Smooth muscle cell (in vitro differentiated cells): ENCODE data around the gene ZNF74. TPM values are rescaled to one million over a fixed set of nuclear protein-coding genes. Genes with fewer than 3 reads are reported as not detected.

Source experiments
- DNase-seq: peaks from one replicate; lab custom pipeline; 2025; ENCODE audit not compliant: unreplicated experiment; lab: John Stamatoyannopoulos, UW
- H2AFZ ChIP-seq: fragments of 200-600 bp; sonication (generic); 2 replicates; pipeline ENCODE4 v1.6.0; 2016; ENCODE audit warnings: antibody characterized with exemption, low read depth, mild to moderate bottlenecking
- H3F3A ChIP-seq: fragments of 200-600 bp; sonication (generic); 2 replicates; pipeline ENCODE4 v1.6.0; 2017; ENCODE audit warnings: antibody characterized with exemption, low read depth
- H3K27ac ChIP-seq: fragments of 200-600 bp; sonication (generic); 2 replicates; pipeline ENCODE4 v1.5.1; 2016; ENCODE audit warnings: low read depth, mild to moderate bottlenecking
- H3K27me3 ChIP-seq: fragments of 200-600 bp; sonication (generic); 2 replicates; pipeline ENCODE4 v1.6.1; 2016; ENCODE audit warnings: low read depth, mild to moderate bottlenecking
- H3K36me3 ChIP-seq: fragments of 200-600 bp; sonication (generic); 2 replicates; pipeline ENCODE4 v1.5.1; 2016; ENCODE audit warnings: low read depth
- H3K4me1 ChIP-seq: fragments of 200-600 bp; sonication (generic); 2 replicates; pipeline ENCODE4 v1.5.1; 2016; ENCODE audit warnings: low read depth
- H3K4me2 ChIP-seq: fragments of 200-600 bp; sonication (generic); 2 replicates; pipeline ENCODE4 v1.6.0; 2016; ENCODE audit warnings: mild to moderate bottlenecking
- H3K4me3 ChIP-seq: fragments of 200-600 bp; sonication (generic); 2 replicates; pipeline ENCODE4 v1.5.1; 2016; ENCODE audit warnings: mild to moderate bottlenecking
- H3K79me2 ChIP-seq: fragments of 200-600 bp; sonication (generic); 2 replicates; pipeline ENCODE4 v1.6.0; 2016; ENCODE audit warnings: low read depth, mild to moderate bottlenecking
- H3K9ac ChIP-seq: fragments of 200-600 bp; sonication (generic); 2 replicates; pipeline ENCODE4 v1.6.0; 2016; ENCODE audit warnings: low read depth
- H3K9me3 ChIP-seq: fragments of 200-600 bp; sonication (generic); replicated peaks from 2 replicates; pipeline ENCODE4 v1.5.1; 2016; ENCODE audit warnings: low read depth
- H4K20me1 ChIP-seq: fragments of 200-600 bp; sonication (generic); 2 replicates; pipeline ENCODE4 v1.6.0; 2016; ENCODE audit warnings: low read depth
- CTCF ChIP-seq: fragments of 200-600 bp; sonication (generic); IDR thresholded peaks from 2 replicates; pipeline ENCODE4 v1.5.1; 2017; ENCODE audit warnings: borderline replicate concordance, mild to moderate bottlenecking, antibody characterized with exemption; ENCODE audit not compliant: insufficient read depth, poor library complexity, severe bottlenecking
- WGBS: methylation state at CpG from one replicate; pipeline ENCODE4 v1.1.7; 2016; ENCODE audit warnings: low lambda C conversion rate; 5-methylcytosine and 5-hydroxymethylcytosine counted together
- polyA plus RNA-seq: library from polyadenylated mRNA; unstranded; fragments of >200 nt; fragmentation: Nextera tagmentation; extraction: Ambion mirVana; gene quantifications from 2 replicates; pipeline ENCODE4 v1.2.1, GENCODE V29; 2016
- total RNA-seq: library from RNA; depleted of rRNA; stranded (reverse); fragments of >200 nt; gene quantifications from 2 replicates; pipeline ENCODE4 v1.2.3, GENCODE V29; 2014

ZNF74 gene
- total and polyA plus RNA-seq, 2 experiments from 2014 or later = 11.8 to 14.3 TPM

- H3K9ac ChIP-seq = no peak overlapping the region
- H2AFZ ChIP-seq = no peak overlapping the region
- WGBS = 70% methylated on average over 13 of the region's 13 CpGs
- H3K79me2 ChIP-seq = peaks cover 35% of the 10 kb centered on the region
- H3K4me1 ChIP-seq = peaks cover 12% of the 10 kb centered on the region
- peaks cover 26% of the 10 kb centered on the region for H4K20me1 ChIP-seq
- no peak for TF ChIP-seq CTCF
- peak overlapping the region; percentile 100 for H3K4me2 ChIP-seq
- peaks cover 10% of the 10 kb centered on the region for H3F3A ChIP-seq
- no peak overlapping the region for H3K27ac ChIP-seq
- peak overlapping the region; percentile 67 for H3K4me3 ChIP-seq
- H3K9me3 ChIP-seq = no peaks in the 10 kb centered on the region
- no peaks in the 10 kb centered on the region for H3K36me3 ChIP-seq
- H3K27me3 ChIP-seq = no peaks in the 10 kb centered on the region
- DNase-seq = no peak
These were observed 44.9 kb downstream of the ZNF74 start for GRCh38 chr22:20438678-20439492.

- H3K4me2 ChIP-seq = no peak overlapping the region
- no peak for TF ChIP-seq CTCF
- peaks cover 29% of the 10 kb centered on the region for H3K79me2 ChIP-seq
- no peaks in the 10 kb centered on the region for H3K36me3 ChIP-seq
- H2AFZ ChIP-seq = no peak overlapping the region
- H3K4me1 ChIP-seq = peaks cover 12% of the 10 kb centered on the region
- no peak overlapping the region for H3K4me3 ChIP-seq
- no peak overlapping the region for H3K27ac ChIP-seq
- H3F3A ChIP-seq = peaks cover 6% of the 10 kb centered on the region
- 90% methylated on average over 4 of the region's 4 CpGs for WGBS
- no peak for DNase-seq
- H3K9ac ChIP-seq = no peak overlapping the region
- peaks cover 20% of the 10 kb centered on the region for H4K20me1 ChIP-seq
- H3K9me3 ChIP-seq = no peaks in the 10 kb centered on the region
- H3K27me3 ChIP-seq = no peaks in the 10 kb centered on the region
These were observed 45.6 kb downstream of the ZNF74 start for GRCh38 chr22:20439556-20439927.

- Histone ChIP-seq H3K4me2 (no peak overlapping the region), H3K9me3 (no peaks in the 10 kb centered on the region), H3K4me1 (peaks cover 12% of the 10 kb centered on the region), H3K27ac (no peak overlapping the region), H3K9ac (no peak overlapping the region), H3F3A (peaks cover 6% of the 10 kb centered on the region), H3K4me3 (no peak overlapping the region), H4K20me1 (peaks cover 15% of the 10 kb centered on the region), H3K27me3 (no peaks in the 10 kb centered on the region), H2AFZ (no peak overlapping the region), H3K79me2 (peaks cover 24% of the 10 kb centered on the region), H3K36me3 (no peaks in the 10 kb centered on the region)
- WGBS = 97% methylated on average over 5 of the region's 5 CpGs
- DNase-seq = no peak
- no peak for TF ChIP-seq CTCF
These were observed 46.1 kb downstream of the ZNF74 start for GRCh38 chr22:20439928-20440575.
